ENCODE measurements around the gene BRIP1. TPM values are rescaled to one million over a fixed set of nuclear protein-coding genes. Genes with fewer than 3 reads are reported as not detected.

The BRIP1 gene
- total and polyA plus RNA-seq, 5 donors: 0.05 to 0.41 (median 0.20) TPM; not detected in 1

- ATAC-seq: no peak
- H3K4me3 ChIP-seq (ENCODE audit: low read length): no peak overlapping the region
- no peaks in the 10 kb centered on the region for H3K9me3 ChIP-seq (ENCODE audit: control insufficient read depth, low read length)
- no peak for DNase-seq
- H3K4me1 ChIP-seq (ENCODE audit: control insufficient read depth, insufficient read depth, low read length): no peaks in the 10 kb centered on the region
- H3K27me3 ChIP-seq (ENCODE audit: control insufficient read depth, insufficient read depth): no peaks in the 10 kb centered on the region
- intact Hi-C loops (cut with DNase I): no loop called here
- no peak overlapping the region for H3K27ac ChIP-seq (ENCODE audit: low read length)
- WGBS: 96% methylated on average over 1 of the region's 1 CpG
Measured at GRCh38 chr17:61756561-61756960, 106.8 kb downstream of the BRIP1 start.

- 98% methylated on average over 5 of the region's 5 CpGs for WGBS
- no peak overlapping the region for H3K4me3 ChIP-seq (ENCODE audit: low read length)
- DNase-seq (no peak), ATAC-seq (no peak)
- no peaks in the 10 kb centered on the region for H3K9me3 ChIP-seq (ENCODE audit: control insufficient read depth, low read length)
- no peaks in the 10 kb centered on the region for H3K27me3 ChIP-seq (ENCODE audit: control insufficient read depth, insufficient read depth)
- H3K27ac ChIP-seq (ENCODE audit: low read length): no peak overlapping the region
- intact Hi-C loops (cut with DNase I): no loop called here
- no peaks in the 10 kb centered on the region for H3K4me1 ChIP-seq (ENCODE audit: control insufficient read depth, insufficient read depth, low read length)
Measured at GRCh38 chr17:61755668-61756067, 107.7 kb downstream of the BRIP1 start.

- Histone ChIP-seq H3K4me3 (ENCODE audit: low read length) (no peak overlapping the region), H3K9me3 (ENCODE audit: control insufficient read depth, low read length) (no peaks in the 10 kb centered on the region), H3K4me1 (ENCODE audit: control insufficient read depth, insufficient read depth, low read length) (no peaks in the 10 kb centered on the region), H3K27me3 (ENCODE audit: control insufficient read depth, insufficient read depth) (no peaks in the 10 kb centered on the region), H3K27ac (ENCODE audit: low read length) (no peak overlapping the region)
- ATAC-seq: no peak
- intact Hi-C loops (cut with DNase I): no loop called here
- no peak for DNase-seq
Measured at GRCh38 chr17:61755078-61755477, 108.2 kb downstream of the BRIP1 start.

GRCh38 chr17:61754124-61754523 is 109.2 kb downstream of the BRIP1 start:
- ATAC-seq (no peak), DNase-seq (no peak)
- WGBS: 91% methylated on average over 1 of the region's 1 CpG
- Histone ChIP-seq H3K9me3 (ENCODE audit: control insufficient read depth, low read length) (no peaks in the 10 kb centered on the region), H3K27ac (ENCODE audit: low read length) (no peak overlapping the region), H3K4me3 (ENCODE audit: low read length) (no peak overlapping the region), H3K27me3 (ENCODE audit: control insufficient read depth, insufficient read depth) (no peaks in the 10 kb centered on the region), H3K4me1 (ENCODE audit: control insufficient read depth, insufficient read depth, low read length) (no peaks in the 10 kb centered on the region)
- intact Hi-C loops (cut with DNase I): no loop called here

GRCh38 chr17:61753696-61754095 is 109.6 kb downstream of the BRIP1 start:
- no peaks in the 10 kb centered on the region for H3K27me3 ChIP-seq (ENCODE audit: control insufficient read depth, insufficient read depth)

GRCh38 chr17:61750656-61751055 is 112.7 kb downstream of the BRIP1 start:
- intact Hi-C loops (cut with DNase I): no loop called here
- Histone ChIP-seq H3K27me3 (ENCODE audit: control insufficient read depth, insufficient read depth) (no peaks in the 10 kb centered on the region), H3K9me3 (ENCODE audit: control insufficient read depth, low read length) (no peaks in the 10 kb centered on the region), H3K27ac (ENCODE audit: low read length) (no peak overlapping the region), H3K4me3 (ENCODE audit: low read length) (no peak overlapping the region), H3K4me1 (ENCODE audit: control insufficient read depth, insufficient read depth, low read length) (no peaks in the 10 kb centered on the region)
- DNase-seq (no peak), ATAC-seq (no peak)
- 85% methylated on average over 1 of the region's 1 CpG for WGBS

More at GRCh38 chr17:61753696-61754095, 109.6 kb downstream of the BRIP1 start:
- Histone ChIP-seq H3K4me1 (ENCODE audit: control insufficient read depth, insufficient read depth, low read length) (no peaks in the 10 kb centered on the region), H3K9me3 (ENCODE audit: control insufficient read depth, low read length) (no peaks in the 10 kb centered on the region), H3K27ac (ENCODE audit: low read length) (no peak overlapping the region), H3K4me3 (ENCODE audit: low read length) (no peak overlapping the region)
- intact Hi-C loops (cut with DNase I): no loop called here
- ATAC-seq (no peak), DNase-seq (no peak)
- WGBS: 97% methylated on average over 1 of the region's 1 CpG

- no peak for DNase-seq
- no peaks in the 10 kb centered on the region for H3K9me3 ChIP-seq (ENCODE audit: control insufficient read depth, low read length)
- no peak for ATAC-seq
- H3K27me3 ChIP-seq (ENCODE audit: control insufficient read depth, insufficient read depth): no peaks in the 10 kb centered on the region
- no peak overlapping the region for H3K27ac ChIP-seq (ENCODE audit: low read length)
- no peak overlapping the region for H3K4me3 ChIP-seq (ENCODE audit: low read length)
- no peaks in the 10 kb centered on the region for H3K4me1 ChIP-seq (ENCODE audit: control insufficient read depth, insufficient read depth, low read length)
- WGBS: 97% methylated on average over 3 of the region's 3 CpGs
- intact Hi-C loops (cut with DNase I): no loop called here
Measured at GRCh38 chr17:61749823-61750404, 113.4 kb downstream of the BRIP1 start.

- Histone ChIP-seq H3K9me3 (ENCODE audit: control insufficient read depth, low read length) (no peaks in the 10 kb centered on the region), H3K4me1 (ENCODE audit: control insufficient read depth, insufficient read depth, low read length) (no peaks in the 10 kb centered on the region), H3K27me3 (ENCODE audit: control insufficient read depth, insufficient read depth) (no peaks in the 10 kb centered on the region), H3K27ac (ENCODE audit: low read length) (no peak overlapping the region), H3K4me3 (ENCODE audit: low read length) (no peak overlapping the region)
- WGBS: 98% methylated on average over 3 of the region's 3 CpGs
- intact Hi-C loops (cut with DNase I): no loop called here
- no peak for ATAC-seq
- DNase-seq: no peak
Measured at GRCh38 chr17:61746248-61746985, 116.9 kb downstream of the BRIP1 start.

- ATAC-seq (no peak), DNase-seq (no peak)
- no peak overlapping the region for H3K4me3 ChIP-seq (ENCODE audit: low read length)
- no peaks in the 10 kb centered on the region for H3K27me3 ChIP-seq (ENCODE audit: control insufficient read depth, insufficient read depth)
- no peaks in the 10 kb centered on the region for H3K9me3 ChIP-seq (ENCODE audit: control insufficient read depth, low read length)
- no peak overlapping the region for H3K27ac ChIP-seq (ENCODE audit: low read length)
- no peaks in the 10 kb centered on the region for H3K4me1 ChIP-seq (ENCODE audit: control insufficient read depth, insufficient read depth, low read length)
- intact Hi-C loops (cut with DNase I): no loop called here
Measured at GRCh38 chr17:61744804-61745203, 118.5 kb downstream of the BRIP1 start.

GRCh38 chr17:61744252-61744651 is 119.1 kb downstream of the BRIP1 start:
- intact Hi-C loops (cut with DNase I): no loop called here
- DNase-seq: no peak
- Histone ChIP-seq H3K4me1 (ENCODE audit: control insufficient read depth, insufficient read depth, low read length) (no peaks in the 10 kb centered on the region), H3K27me3 (ENCODE audit: control insufficient read depth, insufficient read depth) (no peaks in the 10 kb centered on the region), H3K4me3 (ENCODE audit: low read length) (no peak overlapping the region), H3K27ac (ENCODE audit: low read length) (no peak overlapping the region), H3K9me3 (ENCODE audit: control insufficient read depth, low read length) (no peaks in the 10 kb centered on the region)
- WGBS: 96% methylated on average over 3 of the region's 3 CpGs
- ATAC-seq: no peak

- H3K4me1 ChIP-seq (ENCODE audit: control insufficient read depth, insufficient read depth, low read length): no peaks in the 10 kb centered on the region
- H3K27me3 ChIP-seq (ENCODE audit: control insufficient read depth, insufficient read depth): no peaks in the 10 kb centered on the region
- H3K4me3 ChIP-seq (ENCODE audit: low read length): no peak overlapping the region
- H3K27ac ChIP-seq (ENCODE audit: low read length): no peak overlapping the region
- H3K9me3 ChIP-seq (ENCODE audit: control insufficient read depth, low read length): no peaks in the 10 kb centered on the region
- intact Hi-C loops (cut with DNase I): no loop called here
- WGBS: 96% methylated on average over 6 of the region's 6 CpGs
- ATAC-seq: no peak
- DNase-seq: no peak
Measured at GRCh38 chr17:61743766-61744165, 119.6 kb downstream of the BRIP1 start.
